HG03460 (cell line): ENCODE measurements around the gene TANGO6.

Source experiments
- ATAC-seq: cut with Tn5 transposase; IDR thresholded peaks from one replicate; pipeline ENCODE4 v1.9.1; 2021; ENCODE audit not compliant: unreplicated experiment

TANGO6 gene

GRCh38 chr16:68860978-68861892 is 17.9 kb downstream of the TANGO6 start:
- ATAC-seq = no peak

- ATAC-seq = no peak
Observed at GRCh38 chr16:68866933-68867332, 23.6 kb downstream of the TANGO6 start.

GRCh38 chr16:68869492-68870088 is 26.3 kb downstream of the TANGO6 start:
- ATAC-seq = no peak

GRCh38 chr16:68873635-68874471 is 30.5 kb downstream of the TANGO6 start:
- ATAC-seq = no peak

- no peak for ATAC-seq
Observed at GRCh38 chr16:68875871-68876270, 32.5 kb downstream of the TANGO6 start.

GRCh38 chr16:68883685-68884084 is 40.4 kb downstream of the TANGO6 start:
- ATAC-seq = no peak

DNA sequence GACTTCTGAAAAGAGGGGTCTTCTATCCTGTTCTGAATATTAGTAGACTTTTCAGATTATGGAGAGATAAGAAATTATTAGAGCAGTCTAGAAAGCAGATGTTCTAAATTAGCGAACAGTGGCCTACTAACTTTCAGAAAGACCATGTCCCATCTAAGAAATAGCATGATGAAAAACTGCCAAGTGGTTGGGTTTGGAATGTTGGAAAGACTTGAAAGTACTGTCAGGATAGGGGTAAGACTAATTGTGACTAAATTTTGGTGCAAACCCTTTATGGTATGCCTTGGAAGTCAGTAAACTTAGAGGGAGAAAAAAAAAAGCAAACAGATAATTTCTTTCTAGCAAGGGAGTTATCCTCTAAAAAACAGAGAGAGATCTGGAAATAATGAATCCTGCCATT is 41.1 kb downstream of the TANGO6 start:
- no peak for ATAC-seq

DNA sequence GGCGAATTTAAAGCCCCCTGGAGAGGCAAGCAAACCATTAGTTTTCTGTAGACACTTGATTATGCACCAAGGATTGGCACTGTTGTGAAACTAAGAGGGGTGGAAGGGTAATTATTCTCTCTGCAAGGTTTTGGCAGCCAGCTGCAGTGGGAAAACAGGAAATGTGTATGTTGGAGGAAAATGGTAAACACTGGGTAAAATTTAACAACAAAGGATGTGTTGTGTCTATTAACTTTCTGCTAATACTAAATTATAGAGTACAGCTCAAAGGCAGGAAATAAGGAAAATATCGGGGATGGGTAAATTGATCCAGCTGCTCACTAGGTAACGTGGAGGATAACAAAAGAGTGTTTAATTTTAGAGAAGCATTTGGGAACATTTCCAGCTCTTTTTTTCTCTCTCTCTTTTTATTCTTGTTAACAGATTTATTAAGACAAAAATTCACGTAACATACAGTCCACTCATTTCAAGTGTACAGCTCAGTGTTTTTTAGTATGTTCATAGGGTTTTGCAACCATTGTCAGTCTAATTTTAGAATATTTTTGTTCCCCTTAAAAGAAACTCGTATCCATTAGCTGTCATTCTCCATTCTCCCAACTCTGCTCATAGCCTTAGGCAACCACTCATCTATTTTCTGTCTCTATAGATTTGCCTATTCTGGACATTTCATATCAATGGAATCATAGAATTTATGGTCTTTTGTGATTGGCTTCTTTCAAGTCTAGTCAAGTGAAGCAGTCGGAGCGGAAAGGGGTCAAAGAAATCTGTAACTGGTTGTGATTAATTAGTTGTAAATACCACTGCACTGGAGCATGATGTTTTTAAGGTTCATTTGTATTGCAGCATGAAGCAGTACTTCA is 41.8 kb downstream of the TANGO6 start:
- ATAC-seq = no peak

DNA sequence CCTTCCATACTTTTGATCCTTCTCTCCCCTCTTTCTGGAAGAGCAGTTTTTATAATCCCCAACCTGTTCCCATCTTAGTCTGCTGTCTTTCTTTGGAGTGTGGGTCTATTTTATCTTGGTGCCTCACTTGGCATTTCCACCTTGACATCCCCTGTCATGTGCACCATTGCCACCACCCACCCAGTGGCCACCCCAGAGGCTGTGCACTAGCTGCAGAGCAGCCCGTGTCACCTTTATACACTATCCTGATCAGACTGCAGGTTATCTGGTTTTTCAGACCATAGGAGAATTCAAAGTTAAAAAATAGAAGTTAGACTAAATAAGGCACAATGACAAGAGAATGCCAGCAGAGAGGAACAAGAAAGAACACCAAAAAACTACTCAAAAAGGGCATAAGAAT is 43.8 kb downstream of the TANGO6 start:
- no peak for ATAC-seq

- ATAC-seq = no peak
Observed at GRCh38 chr16:68889508-68890150, 46.3 kb downstream of the TANGO6 start.

- ATAC-seq = no peak
Observed at GRCh38 chr16:68892214-68892613, 48.9 kb downstream of the TANGO6 start.

- no peak for ATAC-seq
Observed at GRCh38 chr16:68892898-68893297, 49.6 kb downstream of the TANGO6 start.

- no peak for ATAC-seq
Observed at GRCh38 chr16:68893710-68894705, 50.7 kb downstream of the TANGO6 start.

- ATAC-seq = no peak
Observed at GRCh38 chr16:68894714-68895113, 51.4 kb downstream of the TANGO6 start.

DNA sequence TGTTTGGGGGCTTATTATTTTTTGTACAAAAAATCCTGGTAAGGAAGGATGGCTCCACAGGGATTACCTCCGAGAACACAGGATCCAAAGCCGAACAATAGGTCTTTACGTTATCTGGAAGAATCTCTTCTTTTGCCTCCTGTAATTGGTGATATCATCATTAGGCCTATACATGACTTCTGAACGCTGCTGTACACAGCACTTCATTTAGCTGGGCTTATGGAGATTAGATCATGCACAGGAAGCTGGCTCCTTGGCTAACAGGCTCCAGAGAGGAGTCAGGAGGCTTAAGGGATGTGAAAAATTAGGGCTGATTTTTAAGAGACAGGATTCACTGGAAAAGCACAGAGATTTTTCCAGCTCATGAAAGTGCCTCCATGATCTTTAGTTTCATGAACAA is 54.7 kb downstream of the TANGO6 start:
- ATAC-seq = no peak

- no peak for ATAC-seq
Observed at GRCh38 chr16:68900009-68900408, 56.7 kb downstream of the TANGO6 start.

DNA sequence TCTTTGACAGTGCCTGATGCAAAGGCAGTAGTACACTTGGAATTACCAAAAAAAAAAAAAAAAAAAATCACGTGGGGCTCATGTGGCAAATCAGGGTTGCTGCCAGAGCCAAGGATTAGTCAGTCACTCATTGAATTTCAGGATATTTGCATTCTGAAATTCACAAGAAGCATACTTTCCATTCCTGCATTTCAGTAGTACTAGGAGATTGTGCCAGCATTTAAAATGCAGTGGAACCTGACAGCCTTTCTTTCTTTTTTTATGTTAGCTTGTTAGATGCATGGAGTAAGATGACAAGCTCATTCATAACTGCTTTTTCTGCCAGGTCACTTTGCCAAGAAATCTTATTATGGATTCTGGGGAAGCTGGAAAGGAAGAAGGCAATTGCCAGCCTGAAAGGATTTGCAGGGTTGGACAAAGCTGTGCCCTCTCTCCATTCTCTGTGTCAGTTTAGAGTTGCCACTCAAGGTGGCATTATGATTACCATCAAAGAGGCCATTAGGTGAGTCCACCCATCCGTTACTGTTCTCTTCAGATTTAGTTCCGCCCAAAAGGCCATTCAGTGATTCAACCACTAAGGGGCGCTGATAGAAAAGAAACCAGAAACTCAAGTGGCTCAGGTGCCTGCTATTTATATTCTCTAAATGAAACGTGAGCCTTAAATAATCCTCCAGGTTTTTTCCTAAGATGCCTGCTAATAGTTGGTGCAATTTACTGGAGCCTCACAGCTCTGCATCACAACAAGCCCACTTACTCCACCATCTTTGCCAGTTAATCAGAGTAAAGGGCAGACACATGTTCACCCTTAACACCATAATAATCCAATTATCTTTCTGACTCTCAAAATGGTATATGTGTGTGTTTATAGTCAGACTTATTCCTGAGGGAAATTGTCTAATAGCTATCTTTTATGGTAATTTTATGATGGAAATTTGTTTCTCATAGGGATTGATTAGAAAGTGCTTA is 59.0 kb downstream of the TANGO6 start:
- no peak for ATAC-seq

- no peak for ATAC-seq
Observed at GRCh38 chr16:68902969-68903345, 59.6 kb downstream of the TANGO6 start.
